HG03045 (cell line): ENCODE measurements around the gene CUZD1.
"Not testable (repeated sequence)": the region's sequence is repeated elsewhere in the genome, so short reads cannot be mapped to it uniquely, and the experiment has no call there.

Source experiments
- ATAC-seq: cut with Tn5 transposase; IDR thresholded peaks from one replicate; pipeline ENCODE4 v1.9.1; 2021; ENCODE audit warnings: mild to moderate bottlenecking, moderate library complexity; ENCODE audit not compliant: unreplicated experiment

The CUZD1 gene, protein sequence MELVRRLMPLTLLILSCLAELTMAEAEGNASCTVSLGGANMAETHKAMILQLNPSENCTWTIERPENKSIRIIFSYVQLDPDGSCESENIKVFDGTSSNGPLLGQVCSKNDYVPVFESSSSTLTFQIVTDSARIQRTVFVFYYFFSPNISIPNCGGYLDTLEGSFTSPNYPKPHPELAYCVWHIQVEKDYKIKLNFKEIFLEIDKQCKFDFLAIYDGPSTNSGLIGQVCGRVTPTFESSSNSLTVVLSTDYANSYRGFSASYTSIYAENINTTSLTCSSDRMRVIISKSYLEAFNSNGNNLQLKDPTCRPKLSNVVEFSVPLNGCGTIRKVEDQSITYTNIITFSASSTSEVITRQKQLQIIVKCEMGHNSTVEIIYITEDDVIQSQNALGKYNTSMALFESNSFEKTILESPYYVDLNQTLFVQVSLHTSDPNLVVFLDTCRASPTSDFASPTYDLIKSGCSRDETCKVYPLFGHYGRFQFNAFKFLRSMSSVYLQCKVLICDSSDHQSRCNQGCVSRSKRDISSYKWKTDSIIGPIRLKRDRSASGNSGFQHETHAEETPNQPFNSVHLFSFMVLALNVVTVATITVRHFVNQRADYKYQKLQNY

GRCh38 chr10:122845783-122846332 lies at the start of gene CUZD1:
CUZD1 (minus strand) TSS chr10:122845857; CDS start chr10:122845843, 14 bp downstream.
- no peak for ATAC-seq

DNA sequence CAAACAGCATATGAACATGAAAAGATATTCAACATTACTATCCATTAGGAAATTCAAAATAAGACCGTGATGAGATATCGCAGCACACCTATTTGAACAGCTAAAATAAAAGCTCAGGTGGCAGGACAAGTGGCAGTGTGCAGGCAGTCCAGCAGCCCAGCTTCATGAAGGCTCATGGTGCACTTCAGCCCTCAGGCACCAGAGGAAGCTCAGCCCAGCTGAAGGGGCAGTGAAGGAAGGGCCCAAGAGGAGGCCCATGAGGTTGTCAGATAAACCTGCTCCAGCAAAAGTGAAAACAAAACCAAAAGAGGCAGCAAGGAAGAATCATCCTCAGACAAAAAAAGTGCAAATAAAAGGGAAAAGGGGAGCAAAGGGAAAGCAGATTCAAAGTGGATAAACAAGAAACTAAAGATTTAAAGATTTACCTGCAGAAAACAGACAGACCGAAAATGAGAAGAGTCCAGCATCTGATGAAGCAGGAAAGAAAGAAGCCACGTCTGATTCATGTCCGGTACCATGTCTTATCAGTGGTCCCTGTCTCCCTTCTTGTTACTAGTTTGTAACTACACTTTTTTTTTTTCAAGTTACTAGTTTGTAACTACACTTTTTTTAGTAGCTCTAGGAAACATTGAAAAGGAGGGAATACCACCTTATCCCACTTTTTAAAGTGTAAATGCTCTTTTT lies 48.7 kb upstream of the CUZD1 start:
- no peak for ATAC-seq

- no peak for ATAC-seq
These were observed 38.5 kb upstream of the CUZD1 start for GRCh38 chr10:122884166-122884565.

GRCh38 chr10:122882766-122883165 lies 37.1 kb upstream of the CUZD1 start:
- no peak for ATAC-seq

DNA sequence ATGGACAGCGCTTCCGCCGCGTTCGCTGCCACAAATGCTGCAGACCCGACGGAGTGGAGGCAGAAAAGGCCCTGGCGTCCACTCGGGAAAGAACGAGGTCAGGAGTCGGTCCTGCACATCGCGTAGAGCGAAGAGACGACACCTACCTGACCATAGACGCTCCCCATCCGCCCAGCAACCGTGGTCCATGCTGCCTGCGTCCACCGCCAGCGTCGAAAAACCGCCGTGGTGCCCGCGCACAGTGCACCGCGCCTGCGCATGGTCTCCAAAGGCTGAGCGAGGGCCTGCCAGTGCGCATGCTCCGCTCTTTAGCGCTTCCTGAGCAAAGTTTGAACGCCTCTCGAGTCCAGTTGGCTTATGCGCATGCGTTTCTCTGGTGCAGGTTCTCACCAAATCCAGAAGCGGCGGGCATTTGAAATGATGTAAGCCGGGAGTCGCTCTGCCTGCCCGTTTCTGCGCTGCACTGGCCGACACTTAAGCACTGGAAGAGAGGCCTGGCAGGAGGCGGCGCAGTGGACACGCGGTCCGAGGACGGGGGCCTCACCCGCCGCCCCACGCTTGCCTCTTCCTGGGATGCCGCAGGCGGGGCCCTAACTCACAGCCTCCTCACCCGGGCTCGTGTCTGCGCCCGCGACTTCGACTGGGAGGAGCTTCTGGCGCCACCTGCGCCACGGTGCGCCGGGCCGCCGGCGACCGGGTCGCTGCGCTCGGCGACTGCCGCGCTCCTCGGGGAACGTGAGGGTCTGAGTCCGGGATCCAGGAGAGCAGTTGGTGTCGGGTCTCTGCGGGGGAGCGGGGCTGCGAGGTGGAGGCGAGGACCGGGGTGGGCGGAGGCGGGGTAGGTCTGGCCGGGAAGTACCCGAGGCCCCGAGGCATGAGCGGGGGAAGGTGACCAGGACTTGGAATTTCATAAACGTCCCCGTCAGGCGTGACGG lies 33.9 kb upstream of the CUZD1 start, which contains the start of gene FAM24B:
TSS of gene FAM24B (minus strand) at position 243 of the 935 bp plus-strand sequence. CDS start 29,066 bp downstream, outside the sequence.
- ATAC-seq = peak; percentile 83

GRCh38 chr10:122878799-122879338 lies 33.2 kb upstream of the CUZD1 start:
- ATAC-seq = peak; percentile 9

- ATAC-seq = no peak
These were observed 31.6 kb upstream of the CUZD1 start for GRCh38 chr10:122877264-122877663.

DNA sequence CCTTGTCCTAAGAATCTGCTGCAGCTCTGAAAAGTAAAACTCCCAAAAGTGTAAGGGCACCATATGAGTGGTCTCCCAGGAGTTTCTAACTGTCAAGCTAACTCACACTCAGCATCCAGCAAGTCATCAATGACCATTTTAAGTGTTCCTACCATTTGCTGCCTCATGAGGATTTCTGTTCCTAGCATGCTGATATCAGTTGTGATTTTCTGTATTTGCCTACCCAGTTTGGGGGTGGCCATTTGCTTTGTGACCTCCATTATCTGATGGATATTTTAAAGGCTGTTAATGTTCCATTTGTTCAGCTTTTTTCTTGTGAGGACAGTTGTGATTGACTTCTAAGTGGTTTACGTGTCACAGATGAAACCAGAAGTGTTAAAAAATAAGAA lies 30.8 kb upstream of the CUZD1 start:
- ATAC-seq = no peak

- ATAC-seq = no peak
These were observed 30.3 kb upstream of the CUZD1 start for GRCh38 chr10:122875843-122876466.

- not testable (repeated sequence) for ATAC-seq
These were observed 26.3 kb upstream of the CUZD1 start for GRCh38 chr10:122871947-122872346.

- not testable (repeated sequence) for ATAC-seq
These were observed 23.1 kb upstream of the CUZD1 start for GRCh38 chr10:122868768-122869167.

GRCh38 chr10:122866757-122867482 lies 21.3 kb upstream of the CUZD1 start:
- ATAC-seq = not testable (repeated sequence)

DNA sequence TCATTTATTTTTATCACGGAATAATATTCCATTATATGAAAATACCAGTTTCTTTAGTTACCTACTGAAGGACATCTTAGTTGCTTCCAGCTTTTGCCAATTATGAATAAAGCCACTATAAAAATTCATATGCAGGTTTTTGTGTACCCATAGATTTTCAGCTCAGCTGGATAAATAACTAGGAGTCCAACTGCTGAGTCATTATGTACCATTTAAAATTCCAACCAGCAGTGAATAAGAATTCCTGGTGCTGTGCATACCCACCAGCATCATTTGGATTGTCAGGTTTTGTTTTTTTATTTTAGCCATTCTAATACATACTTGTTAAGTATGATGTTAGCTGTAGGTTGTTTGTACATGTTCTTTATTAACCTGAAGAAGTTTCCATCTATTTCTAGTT lies 19.2 kb upstream of the CUZD1 start:
- ATAC-seq = no peak

DNA sequence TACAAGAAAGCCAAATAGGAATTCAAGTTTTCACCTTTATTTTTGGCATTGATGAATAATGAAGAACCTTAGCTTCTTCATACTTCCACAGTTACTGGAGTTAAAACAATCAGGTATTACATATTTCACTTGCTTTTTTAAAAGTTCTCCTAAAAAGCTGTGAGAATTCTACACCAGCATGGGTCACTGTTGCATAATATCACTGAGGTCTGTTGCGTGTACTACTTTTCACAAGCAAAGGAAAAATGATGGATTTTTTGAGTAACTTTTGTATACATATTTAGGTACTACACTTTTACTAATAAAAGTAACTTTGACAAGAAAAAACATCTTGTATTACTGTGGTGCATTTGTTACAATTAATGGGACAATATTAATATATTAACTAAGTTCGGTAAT lies 18.5 kb upstream of the CUZD1 start:
- no peak for ATAC-seq

GRCh38 chr10:122863216-122864193 lies 17.8 kb upstream of the CUZD1 start:
- no peak for ATAC-seq

GRCh38 chr10:122861711-122862161 lies 16.1 kb upstream of the CUZD1 start:
- no peak for ATAC-seq

- ATAC-seq = no peak
These were observed 13.9 kb upstream of the CUZD1 start for GRCh38 chr10:122859527-122859926.

GRCh38 chr10:122858042-122858441 lies 12.4 kb upstream of the CUZD1 start:
- ATAC-seq = not testable (repeated sequence)
